ENCODE results near the gene PCAT7. TPM values are rescaled to one million over a fixed set of nuclear protein-coding genes. Genes with fewer than 3 reads are reported as not detected.
A peak's percentile ranks its signal among the peaks of the same experiment; 100 is the strongest.

Gene PCAT7
- total RNA-seq, 1 experiment from 2014 or later = 3.8 TPM

DNA sequence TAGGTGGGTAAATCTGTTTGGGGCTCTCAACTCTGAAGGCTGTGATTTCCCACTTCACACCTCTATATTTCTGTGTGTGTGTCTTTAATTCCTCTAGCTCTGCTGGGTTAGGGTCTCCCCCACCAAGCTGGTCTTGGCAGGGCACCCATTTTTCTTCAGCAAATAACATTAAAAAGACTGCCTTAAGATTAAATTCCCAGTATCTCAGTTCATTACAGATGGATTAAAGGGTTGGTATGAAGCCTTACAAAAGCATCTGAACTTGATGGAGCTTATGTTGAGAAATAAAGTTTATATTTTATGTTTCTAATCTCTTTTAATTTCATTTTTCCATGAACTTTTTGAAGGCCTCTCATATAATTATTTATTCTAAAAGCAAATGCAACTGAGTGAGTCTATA, 11.7 kb downstream of the PCAT7 start:
- intact Hi-C loops (cut with micrococcal nuclease; ENCODE audit: unreplicated experiment) = no loop called here
- H3K9me3 ChIP-seq (ENCODE audit: insufficient read depth, low read depth) = peaks cover 3% of the 10 kb centered on the region; the same call in 1 of the 2 replicates
- H3K9me2 ChIP-seq (ENCODE audit: insufficient read depth) = no peaks in the 10 kb centered on the region
- no peaks in the 10 kb centered on the region for H3K36me3 ChIP-seq (ENCODE audit: low read depth)
- POLR2A ChIA-PET (ENCODE audit: unreplicated experiment) = no interaction called here
- peaks cover 3% of the 10 kb centered on the region; the same call in 1 of the 2 replicates for H3F3A ChIP-seq (ENCODE audit: insufficient read depth, low read depth)
- no TSS peak for BruUV-seq (replicated peaks)
- H4K20me1 ChIP-seq (ENCODE audit: insufficient read depth) = no peaks in the 10 kb centered on the region
- no peak overlapping the region for H2AFZ ChIP-seq
- no peak for DNase-seq
- no peaks in the 10 kb centered on the region for H3K4me1 ChIP-seq (replicated peaks; ENCODE audit: insufficient read depth)
- no peaks in the 10 kb centered on the region for H3K79me2 ChIP-seq (ENCODE audit: low read depth)
- H3K4me2 ChIP-seq = no peak overlapping the region
- H3K4me3 ChIP-seq = no peak overlapping the region
- H3K27ac ChIP-seq = no peak overlapping the region
- H3K27me3 ChIP-seq (ENCODE audit: insufficient read depth, low read depth) = no peaks in the 10 kb centered on the region; the same call in 1 of the 2 replicates
- TF ChIP-seq CTCF (conservative IDR thresholded peaks at IDR 0.05) = no peak
- TF ChIP-seq EZH2 (IDR thresholded peaks at IDR 0.05; ENCODE audit: low read depth) = no peak
- CTCF ChIA-PET = no interaction called here

- TF ChIP-seq CTCF (conservative IDR thresholded peaks at IDR 0.05) (no peak), EZH2 (IDR thresholded peaks at IDR 0.05; ENCODE audit: low read depth) (no peak)
- no peak overlapping the region for H3K27ac ChIP-seq
- H3K36me3 ChIP-seq (ENCODE audit: low read depth) = no peaks in the 10 kb centered on the region
- H3K4me2 ChIP-seq = no peak overlapping the region
- peaks cover 3% of the 10 kb centered on the region; the same call in 1 of the 2 replicates for H3K9me3 ChIP-seq (ENCODE audit: insufficient read depth, low read depth)
- no TSS peak for BruUV-seq (replicated peaks)
- no peaks in the 10 kb centered on the region for H3K9me2 ChIP-seq (ENCODE audit: insufficient read depth)
- no peaks in the 10 kb centered on the region for H3K4me1 ChIP-seq (replicated peaks; ENCODE audit: insufficient read depth)
- H2AFZ ChIP-seq = no peak overlapping the region
- H3K79me2 ChIP-seq (ENCODE audit: low read depth) = no peaks in the 10 kb centered on the region
- H3K4me3 ChIP-seq = no peak overlapping the region
- ChIA-PET CTCF (no interaction called here), POLR2A (ENCODE audit: unreplicated experiment) (no interaction called here)
- H3K27me3 ChIP-seq (ENCODE audit: insufficient read depth, low read depth) = no peaks in the 10 kb centered on the region; the same call in 1 of the 2 replicates
- DNase-seq = no peak
- no peaks in the 10 kb centered on the region for H4K20me1 ChIP-seq (ENCODE audit: insufficient read depth)
- H3F3A ChIP-seq (ENCODE audit: insufficient read depth, low read depth) = peaks cover 3% of the 10 kb centered on the region; the same call in 1 of the 2 replicates
- intact Hi-C loops (cut with micrococcal nuclease; ENCODE audit: unreplicated experiment) = no loop called here
These were observed 12.4 kb downstream of the PCAT7 start for GRCh38 chr9:94567271-94567670.

DNA sequence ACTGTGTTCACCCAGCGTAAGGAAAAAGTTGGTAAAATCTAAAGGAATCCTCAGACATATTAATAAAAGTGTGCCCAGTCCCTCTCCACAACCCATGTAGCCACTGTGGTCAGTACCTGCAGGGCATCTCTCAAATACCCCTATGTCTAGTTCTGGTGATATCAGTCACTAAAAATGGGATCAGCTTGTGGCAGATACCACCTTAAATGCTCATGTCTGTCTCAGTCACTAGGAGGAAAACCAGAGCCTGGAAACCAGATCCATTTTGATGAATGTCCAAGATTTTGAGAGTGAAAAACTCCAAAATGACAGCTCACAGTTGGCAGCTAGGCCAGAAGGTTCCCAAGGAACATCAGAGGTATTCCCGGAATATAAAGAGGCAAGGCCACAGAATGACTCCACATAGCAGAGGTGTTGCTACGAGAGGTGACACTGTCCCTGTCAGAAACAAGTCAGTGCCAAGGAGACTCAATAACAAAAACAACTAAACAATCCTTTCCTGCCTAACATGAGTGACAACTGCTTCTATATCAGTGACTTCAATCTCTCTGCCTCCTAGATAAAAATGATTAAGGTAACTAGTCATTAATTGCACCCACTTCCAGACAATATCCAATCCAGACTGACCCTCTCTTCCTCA, 13.5 kb downstream of the PCAT7 start:
- Histone ChIP-seq H3K4me1 (replicated peaks; ENCODE audit: insufficient read depth) (no peaks in the 10 kb centered on the region), H3K9me2 (ENCODE audit: insufficient read depth) (no peaks in the 10 kb centered on the region), H3K27me3 (ENCODE audit: insufficient read depth, low read depth) (no peaks in the 10 kb centered on the region; the same call in 1 of the 2 replicates), H3K9me3 (ENCODE audit: insufficient read depth, low read depth) (peaks cover 3% of the 10 kb centered on the region; the same call in 1 of the 2 replicates), H2AFZ (no peak overlapping the region), H3K4me3 (no peak overlapping the region), H4K20me1 (ENCODE audit: insufficient read depth) (no peaks in the 10 kb centered on the region), H3K27ac (no peak overlapping the region), H3K36me3 (ENCODE audit: low read depth) (no peaks in the 10 kb centered on the region), H3K79me2 (ENCODE audit: low read depth) (no peaks in the 10 kb centered on the region), H3F3A (ENCODE audit: insufficient read depth, low read depth) (peaks cover 3% of the 10 kb centered on the region; the same call in 1 of the 2 replicates), H3K4me2 (no peak overlapping the region)
- ChIA-PET CTCF (no interaction called here), POLR2A (ENCODE audit: unreplicated experiment) (interaction anchor here (0.7 kb wide), 1 partner anchor 18 kb away, joined by 5 read pairs; no protein-coding TSS in a partner anchor)
- intact Hi-C loops (cut with micrococcal nuclease; ENCODE audit: unreplicated experiment) = no loop called here
- TF ChIP-seq EZH2 (IDR thresholded peaks at IDR 0.05; ENCODE audit: low read depth) (no peak), CTCF (conservative IDR thresholded peaks at IDR 0.05) (no peak)
- no TSS peak for BruUV-seq (replicated peaks)
- DNase-seq = peak in 1 of 2 experiments; percentile 69
